M059J (cell line): ENCODE results near the gene PTPRN2. TPM values are rescaled to one million over a fixed set of nuclear protein-coding genes. Genes with fewer than 3 reads are reported as not detected.
A peak's percentile ranks its signal among the peaks of the same experiment; 100 is the strongest.

Experiments
- DNase-seq: peaks from one replicate; pipeline ENCODE4 v3.0.0-alpha.2; 2012; ENCODE audit warnings: low read depth
- total RNA-seq: library from RNA; depleted of rRNA; stranded (reverse); fragments of >200 nt; shearing (Covaris generic); gene quantifications from 2 replicates; pipeline ENCODE4 v1.2.3, GENCODE V29; 2014

Gene PTPRN2
- total RNA-seq, 1 experiment from 2014 or later: 2.3 TPM

GRCh38 chr7:157840174-157840913, 747.3 kb downstream of the PTPRN2 start:
- no peak for DNase-seq

GRCh38 chr7:157839672-157840167, 747.9 kb downstream of the PTPRN2 start:
- DNase-seq: no peak

GRCh38 chr7:157839226-157839625, 748.4 kb downstream of the PTPRN2 start:
- DNase-seq: no peak

- no peak for DNase-seq
Observed at GRCh38 chr7:157837561-157837960, 750.1 kb downstream of the PTPRN2 start.

GRCh38 chr7:157837047-157837446, 750.6 kb downstream of the PTPRN2 start:
- DNase-seq: no peak

- DNase-seq: no peak
Observed at GRCh38 chr7:157834501-157835163, 753.0 kb downstream of the PTPRN2 start.

GRCh38 chr7:157832866-157833607, 754.6 kb downstream of the PTPRN2 start:
- no peak for DNase-seq

- no peak for DNase-seq
Observed at GRCh38 chr7:157832421-157832820, 755.2 kb downstream of the PTPRN2 start.

GRCh38 chr7:157832006-157832405, 755.6 kb downstream of the PTPRN2 start:
- no peak for DNase-seq

- no peak for DNase-seq
Observed at GRCh38 chr7:157831143-157831905, 756.3 kb downstream of the PTPRN2 start.

- DNase-seq: no peak
Observed at GRCh38 chr7:157830331-157830730, 757.3 kb downstream of the PTPRN2 start.

- no peak for DNase-seq
Observed at GRCh38 chr7:157829491-157829890, 758.1 kb downstream of the PTPRN2 start.

- no peak for DNase-seq
Observed at GRCh38 chr7:157828881-157829280, 758.7 kb downstream of the PTPRN2 start.

GRCh38 chr7:157828190-157828589, 759.4 kb downstream of the PTPRN2 start:
- no peak for DNase-seq

GRCh38 chr7:157827863-157828160, 759.8 kb downstream of the PTPRN2 start:
- DNase-seq: no peak

GRCh38 chr7:157827045-157827862, 760.4 kb downstream of the PTPRN2 start:
- no peak for DNase-seq

GRCh38 chr7:157826566-157826965, 761.1 kb downstream of the PTPRN2 start:
- DNase-seq: no peak

- peak; percentile 26 for DNase-seq
Observed at GRCh38 chr7:157825325-157825724, 762.3 kb downstream of the PTPRN2 start.

GRCh38 chr7:157824819-157825121, 762.9 kb downstream of the PTPRN2 start:
- DNase-seq: no peak

- no peak for DNase-seq
Observed at GRCh38 chr7:157824011-157824818, 763.4 kb downstream of the PTPRN2 start.

GRCh38 chr7:157822688-157823031, 765.0 kb downstream of the PTPRN2 start:
- DNase-seq: no peak
